Neuronal stem cell (in vitro differentiated cells): ENCODE measurements around the gene LUZP1.

Experiments
- DNase-seq: peaks from one replicate; pipeline ENCODE4 v3.0.0-alpha.2; 2013; ENCODE audit warnings: low spot score
- H2AFZ ChIP-seq: one replicate; pipeline ENCODE4 v1.6.1; 2013; ENCODE audit warnings: mild to moderate bottlenecking, low read length, inconsistent platforms
- H2AK5ac ChIP-seq: 2 replicates; pipeline ENCODE4 v1.6.1; 2013; ENCODE audit warnings: low read depth, mild to moderate bottlenecking, inconsistent platforms, low read length, moderate library complexity, mixed read lengths
- H2BK120ac ChIP-seq: 2 replicates; pipeline ENCODE4 v1.6.1; 2013; ENCODE audit warnings: low read depth, mild to moderate bottlenecking, inconsistent platforms, low read length, moderate library complexity, mixed read lengths
- H2BK12ac ChIP-seq: one replicate; pipeline ENCODE4 v1.6.1; 2013; ENCODE audit warnings: low read length, inconsistent platforms
- H2BK15ac ChIP-seq: 2 replicates; pipeline ENCODE4 v1.6.1; 2013; ENCODE audit warnings: mild to moderate bottlenecking, low read length, inconsistent platforms, mixed read lengths
- H2BK5ac ChIP-seq: one replicate; pipeline ENCODE4 v1.6.1; 2013; ENCODE audit warnings: inconsistent platforms, mild to moderate bottlenecking, low read length, moderate library complexity
- H3K14ac ChIP-seq: one replicate; pipeline ENCODE4 v1.6.1; 2013; ENCODE audit warnings: low read length, inconsistent platforms
- H3K18ac ChIP-seq: 2 replicates; pipeline ENCODE4 v1.6.1; 2013; ENCODE audit warnings: low read length, inconsistent platforms
- H3K23ac ChIP-seq: 2 replicates; pipeline ENCODE4 v1.6.1; 2013; ENCODE audit warnings: low read depth, mild to moderate bottlenecking, mixed read lengths, low read length, inconsistent platforms; ENCODE audit not compliant: poor library complexity
- H3K27ac ChIP-seq: replicated peaks from 3 replicates; pipeline ENCODE4 v1.5.1; 2013; ENCODE audit warnings: low read length, inconsistent platforms
- H3K27me3 ChIP-seq, 3 experiments: 2 replicates each; pipeline ENCODE4 v1.6.1; 2013; ENCODE audit warnings: low read length in 3 of 3, mild to moderate bottlenecking in 2 of 3, inconsistent platforms in 1 of 3, low read depth in 1 of 3, mixed read lengths in 1 of 3, moderate library complexity in 1 of 3; ENCODE audit not compliant: control insufficient read depth in 3 of 3, insufficient read depth in 3 of 3
- H3K36me3 ChIP-seq, 2 donors: replicated peaks in 1 of 2; 2 replicates each; pipeline ENCODE4 v1.6.1; 2013; ENCODE audit warnings: low read length in 2 of 2; ENCODE audit not compliant: control insufficient read depth in 2 of 2, insufficient read depth in 2 of 2
- H3K4ac ChIP-seq: 2 replicates; pipeline ENCODE4 v1.6.1; 2013; ENCODE audit warnings: inconsistent platforms, mild to moderate bottlenecking, low read length, moderate library complexity
- H3K4me1 ChIP-seq, 2 donors: 1 replicate in 1 of 2; 2 replicates in 1 of 2; pipeline ENCODE4 v1.6.1; 2013; ENCODE audit warnings: low read length in 2 of 2, low read depth in 1 of 2; ENCODE audit not compliant: control insufficient read depth in 2 of 2, insufficient read depth in 1 of 2
- H3K4me2 ChIP-seq: one replicate; pipeline ENCODE4 v1.6.1; 2013; ENCODE audit warnings: mild to moderate bottlenecking, low read length, inconsistent platforms; ENCODE audit not compliant: insufficient read depth, poor library complexity, severe bottlenecking
- H3K4me3 ChIP-seq, 2 donors: 2 replicates each; pipeline ENCODE4 v1.5.1; 2013; ENCODE audit warnings: low read length in 2 of 2, mild to moderate bottlenecking in 2 of 2, inconsistent platforms in 1 of 2, moderate library complexity in 1 of 2
- H3K79me1 ChIP-seq: one replicate; pipeline ENCODE4 v1.6.1; 2013; ENCODE audit warnings: low read depth, mild to moderate bottlenecking, inconsistent platforms, low read length, moderate library complexity
- H3K9ac ChIP-seq: one replicate; pipeline ENCODE4 v1.6.1; 2013; ENCODE audit warnings: mild to moderate bottlenecking, low read depth, low read length, inconsistent platforms; ENCODE audit not compliant: poor library complexity
- H3K9me3 ChIP-seq, 2 donors: replicated peaks in 1 of 2; 2 replicates each; pipeline versions ENCODE3 to v1.6.1; 2013; ENCODE audit warnings: low read length in 2 of 2, mild to moderate bottlenecking in 2 of 2, inconsistent platforms in 1 of 2, low read depth in 1 of 2, mixed read lengths in 1 of 2, moderate library complexity in 1 of 2; ENCODE audit not compliant: control insufficient read depth in 2 of 2, insufficient read depth in 1 of 2
- H4K8ac ChIP-seq: one replicate; pipeline ENCODE4 v1.6.1; 2013; ENCODE audit warnings: low read depth, mild to moderate bottlenecking, inconsistent platforms, low read length, moderate library complexity
- H4K91ac ChIP-seq: one replicate; pipeline ENCODE4 v1.6.1; 2013; ENCODE audit warnings: low read length, low read depth, mild to moderate bottlenecking, inconsistent platforms; ENCODE audit not compliant: poor library complexity
- WGBS, 2 donors: extraction: QIAGEN DNeasy Blood & Tissue Kit; methylation state at CpG; one replicate each; pipeline ENCODE4 v1.1.7; 2013; ENCODE audit warnings: missing lambda C conversion rate in 2 of 2, mixed read lengths in 1 of 2; ENCODE audit not compliant: insufficient read length in 2 of 2, insufficient replicate concordance in 1 of 2; ENCODE audit errors: extremely low coverage in 2 of 2; 5-methylcytosine and 5-hydroxymethylcytosine counted together

The LUZP1 gene

GRCh38 chr1:23196627-23197328, 28.1 kb upstream of the LUZP1 start:
- DNase-seq = no peak
- Histone ChIP-seq H4K8ac (no peak overlapping the region), H3K14ac (no peak overlapping the region), H3K27me3 (no peaks in the 10 kb centered on the region), H2BK15ac (no peak overlapping the region), H3K23ac (no peak overlapping the region), H3K36me3 (no peaks in the 10 kb centered on the region), H3K79me1 (no peaks in the 10 kb centered on the region), H4K91ac (no peak overlapping the region), H2BK5ac (no peak overlapping the region), H3K9me3 (no peaks in the 10 kb centered on the region), H2BK12ac (no peak overlapping the region), H2BK120ac (no peak overlapping the region), H3K4me1 (peaks cover 3 to 4% of the 10 kb centered on the region in 2 donors), H3K27ac (peak overlapping the region; percentile 44), H2AK5ac (no peak overlapping the region), H3K4me2 (no peak overlapping the region), H2AFZ (no peak overlapping the region), H3K18ac (no peak overlapping the region), H3K4me3 (no peak overlapping the region), H3K9ac (no peak overlapping the region), H3K4ac (no peak overlapping the region)
- WGBS, 2 donors = no CpG with 5 or more reads among the region's 10 CpGs

GRCh38 chr1:23194119-23194984, 25.7 kb upstream of the LUZP1 start:
- WGBS, 2 donors = no CpG with 5 or more reads among the region's 11 CpGs
- Histone ChIP-seq H3K4me3 (no peak overlapping the region), H3K27me3 (no peaks in the 10 kb centered on the region), H4K8ac (no peak overlapping the region), H2AK5ac (no peak overlapping the region), H2BK15ac (no peak overlapping the region), H2BK12ac (no peak overlapping the region), H2AFZ (no peak overlapping the region), H3K23ac (peak overlapping the region; percentile 17), H2BK5ac (no peak overlapping the region), H3K4ac (no peak overlapping the region), H3K18ac (no peak overlapping the region), H3K14ac (no peak overlapping the region), H3K27ac (no peak overlapping the region), H3K9ac (no peak overlapping the region), H2BK120ac (no peak overlapping the region), H3K9me3 (no peaks in the 10 kb centered on the region), H4K91ac (no peak overlapping the region), H3K36me3 (no peaks in the 10 kb centered on the region), H3K79me1 (no peaks in the 10 kb centered on the region), H3K4me2 (no peak overlapping the region), H3K4me1 (peaks cover 3 to 4% of the 10 kb centered on the region in 2 donors)
- no peak for DNase-seq

- Histone ChIP-seq H3K4ac (no peak overlapping the region), H3K79me1 (no peaks in the 10 kb centered on the region), H2BK5ac (peak overlapping the region; percentile 46), H2BK120ac (no peak overlapping the region), H3K4me1 (peaks cover 3 to 4% of the 10 kb centered on the region in 2 donors), H3K36me3 (no peaks in the 10 kb centered on the region), H3K18ac (no peak overlapping the region), H2BK12ac (no peak overlapping the region), H3K9me3 (no peaks in the 10 kb centered on the region), H3K27ac (no peak overlapping the region), H3K23ac (peak overlapping the region; percentile 17), H2BK15ac (no peak overlapping the region), H3K14ac (no peak overlapping the region), H3K4me3 (no peak overlapping the region), H3K9ac (no peak overlapping the region), H4K8ac (no peak overlapping the region), H3K27me3 (no peaks in the 10 kb centered on the region), H2AK5ac (peak overlapping the region; percentile 7), H2AFZ (no peak overlapping the region), H4K91ac (no peak overlapping the region), H3K4me2 (no peak overlapping the region)
- DNase-seq = no peak
- no CpG with 5 or more reads among the region's 27 CpGs for WGBS, 2 donors
These were observed 24.9 kb upstream of the LUZP1 start for GRCh38 chr1:23193391-23194118.

GRCh38 chr1:23191199-23191598, 22.5 kb upstream of the LUZP1 start:
- no peak overlapping the region for H3K4ac ChIP-seq
- no peak overlapping the region for H3K9ac ChIP-seq
- H3K4me1 ChIP-seq = peaks cover 0 to 7% of the 10 kb centered on the region in 2 donors
- H3K14ac ChIP-seq = no peak overlapping the region
- no peak overlapping the region for H2AFZ ChIP-seq
- H3K27me3 ChIP-seq = no peaks in the 10 kb centered on the region
- H3K79me1 ChIP-seq = no peaks in the 10 kb centered on the region
- no peaks in the 10 kb centered on the region for H3K36me3 ChIP-seq
- no peak overlapping the region for H2BK120ac ChIP-seq
- no peak overlapping the region for H2BK15ac ChIP-seq
- no peak overlapping the region for H3K18ac ChIP-seq
- H3K4me3 ChIP-seq = no peak overlapping the region
- no peak overlapping the region for H4K91ac ChIP-seq
- H3K23ac ChIP-seq = no peak overlapping the region
- no peak overlapping the region for H4K8ac ChIP-seq
- H2BK5ac ChIP-seq = no peak overlapping the region
- H3K4me2 ChIP-seq = no peak overlapping the region
- no peak overlapping the region for H2AK5ac ChIP-seq
- no peak for DNase-seq
- H3K27ac ChIP-seq = no peak overlapping the region
- H2BK12ac ChIP-seq = no peak overlapping the region
- no peaks in the 10 kb centered on the region for H3K9me3 ChIP-seq
- no CpG with 5 or more reads among the region's 3 CpGs for WGBS, 2 donors
